ENCODE data around the gene GNG7. TPM values are rescaled to one million over a fixed set of nuclear protein-coding genes. Genes with fewer than 3 reads are reported as not detected.
"Not testable (repeated sequence)": the region's sequence is repeated elsewhere in the genome, so short reads cannot be mapped to it uniquely, and the experiment has no call there.

The GNG7 gene
- total RNA-seq, 2 donors from 2014 or later, result 8.7 to 22.9 TPM

- 87% methylated on average over 18 of the region's 18 CpGs for WGBS
- no peak for DNase-seq (ENCODE audit: low spot score)
- H3K27me3 ChIP-seq (replicated peaks; ENCODE audit: insufficient read depth), result no peaks in the 10 kb centered on the region
- H3K36me3 ChIP-seq, result no peaks in the 10 kb centered on the region
- H3K4me1 ChIP-seq (replicated peaks), result no peaks in the 10 kb centered on the region
- no peak overlapping the region for H3K27ac ChIP-seq
- H3K4me3 ChIP-seq, result no peak overlapping the region
- TF ChIP-seq, protein P1, sequence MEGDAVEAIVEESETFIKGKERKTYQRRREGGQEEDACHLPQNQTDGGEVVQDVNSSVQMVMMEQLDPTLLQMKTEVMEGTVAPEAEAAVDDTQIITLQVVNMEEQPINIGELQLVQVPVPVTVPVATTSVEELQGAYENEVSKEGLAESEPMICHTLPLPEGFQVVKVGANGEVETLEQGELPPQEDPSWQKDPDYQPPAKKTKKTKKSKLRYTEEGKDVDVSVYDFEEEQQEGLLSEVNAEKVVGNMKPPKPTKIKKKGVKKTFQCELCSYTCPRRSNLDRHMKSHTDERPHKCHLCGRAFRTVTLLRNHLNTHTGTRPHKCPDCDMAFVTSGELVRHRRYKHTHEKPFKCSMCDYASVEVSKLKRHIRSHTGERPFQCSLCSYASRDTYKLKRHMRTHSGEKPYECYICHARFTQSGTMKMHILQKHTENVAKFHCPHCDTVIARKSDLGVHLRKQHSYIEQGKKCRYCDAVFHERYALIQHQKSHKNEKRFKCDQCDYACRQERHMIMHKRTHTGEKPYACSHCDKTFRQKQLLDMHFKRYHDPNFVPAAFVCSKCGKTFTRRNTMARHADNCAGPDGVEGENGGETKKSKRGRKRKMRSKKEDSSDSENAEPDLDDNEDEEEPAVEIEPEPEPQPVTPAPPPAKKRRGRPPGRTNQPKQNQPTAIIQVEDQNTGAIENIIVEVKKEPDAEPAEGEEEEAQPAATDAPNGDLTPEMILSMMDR (IDR thresholded peaks at IDR 0.05), result no peak
- no peak for TF ChIP-seq POLR2A (IDR thresholded peaks at IDR 0.05)
- TF ChIP-seq POLR2AphosphoS5 (IDR thresholded peaks at IDR 0.05), result no peak
- H3K9me3 ChIP-seq, result no peaks in the 10 kb centered on the region
- intact Hi-C loops (cut with DNase I), result no loop called here
Observed at GRCh38 chr19:2612619-2613249, 89.8 kb downstream of the GNG7 start.

DNA sequence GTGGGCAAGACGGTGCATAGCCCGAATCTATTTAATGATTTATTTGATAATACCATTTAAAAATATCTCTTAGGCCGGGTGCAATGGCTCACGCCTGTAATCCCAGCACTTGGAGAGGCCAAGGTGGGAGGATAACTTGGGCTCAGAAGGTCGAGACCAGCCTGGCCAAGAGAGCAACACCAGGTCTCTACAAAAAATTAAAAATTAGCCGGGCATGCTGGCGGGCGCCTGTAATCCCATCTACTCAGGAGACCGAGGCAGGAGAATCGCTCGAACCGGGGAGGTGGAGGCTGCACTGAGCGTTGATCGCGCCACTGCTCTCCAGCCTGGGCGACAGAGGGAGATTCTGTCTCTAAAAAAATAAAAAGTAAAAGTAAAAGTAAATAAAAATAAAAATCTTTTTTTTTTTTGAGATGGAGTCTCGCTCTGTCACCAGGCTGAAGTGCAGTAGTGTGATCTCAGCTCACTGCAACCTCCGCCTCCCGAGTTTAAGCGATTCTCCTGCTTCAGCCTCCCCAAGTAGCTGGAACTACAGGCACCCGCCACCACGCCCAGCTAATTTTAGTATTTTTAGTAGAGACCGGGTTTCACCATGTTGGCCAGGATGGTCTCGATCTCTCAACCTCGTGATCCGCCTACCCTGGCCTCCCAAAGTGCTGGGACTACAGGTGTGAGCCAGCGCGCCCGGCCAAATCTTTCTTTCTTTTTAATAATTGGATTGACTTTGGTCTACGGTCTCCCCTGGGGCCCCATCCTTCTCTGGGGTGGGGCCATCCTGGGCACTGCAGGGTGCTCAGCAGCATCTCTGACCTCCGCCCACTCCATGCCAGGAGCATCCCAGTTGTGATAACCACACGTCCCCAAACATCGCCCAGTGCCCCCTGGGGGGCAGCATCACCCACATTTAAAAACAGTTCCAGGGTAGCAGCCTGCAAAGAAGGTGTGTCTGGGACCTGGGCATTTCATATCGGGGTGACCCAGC lies 90.7 kb downstream of the GNG7 start:
- peak overlapping the region in 1 of 2 donors; percentile 28 for H3K4me3 ChIP-seq

GRCh38 chr19:2610637-2611482 lies 91.6 kb downstream of the GNG7 start:
- peak overlapping the region; percentile 77 to 83 for H3K27ac ChIP-seq
- DNase-seq (ENCODE audit: low spot score), result peak; percentile 91
- H3K36me3 ChIP-seq, result no peaks in the 10 kb centered on the region
- H3K9me3 ChIP-seq, result no peaks in the 10 kb centered on the region
- H3K4me3 ChIP-seq, result peak overlapping the region; percentile 28 to 41
- H3K4me1 ChIP-seq (replicated peaks), result no peaks in the 10 kb centered on the region
- H3K27me3 ChIP-seq (replicated peaks; ENCODE audit: insufficient read depth), result no peaks in the 10 kb centered on the region
- peak; percentile 16 for TF ChIP-seq POLR2A (IDR thresholded peaks at IDR 0.05)
- TF ChIP-seq, protein P1 (IDR thresholded peaks at IDR 0.05), result peak; percentile 92 to 99 (median 98)
- TF ChIP-seq POLR2AphosphoS5 (IDR thresholded peaks at IDR 0.05), result peak; percentile 76
- intact Hi-C loops (cut with DNase I), result loop anchor here (1.0 kb wide), 2 partner anchors 33 to 137 kb away; no protein-coding TSS in a partner anchor
- 9% methylated on average over 46 of the region's 46 CpGs for WGBS

More for the DNA sequence above, 90.7 kb downstream of the GNG7 start:
- Histone ChIP-seq H3K27ac (peak overlapping the region in 1 of 2 donors; percentile 77), H3K27me3 (replicated peaks; ENCODE audit: insufficient read depth) (no peaks in the 10 kb centered on the region), H3K4me1 (replicated peaks) (no peaks in the 10 kb centered on the region), H3K36me3 (no peaks in the 10 kb centered on the region), H3K9me3 (no peaks in the 10 kb centered on the region)
- no peak for DNase-seq (ENCODE audit: low spot score)
- intact Hi-C loops (cut with DNase I), result loop anchor here (1.0 kb wide), 2 partner anchors 33 to 137 kb away; no protein-coding TSS in a partner anchor
- no peak for TF ChIP-seq POLR2AphosphoS5 (IDR thresholded peaks at IDR 0.05)
- TF ChIP-seq, protein P1 (IDR thresholded peaks at IDR 0.05), result no peak
- TF ChIP-seq POLR2A (IDR thresholded peaks at IDR 0.05), result no peak
- WGBS, result 71% methylated on average over 34 of the region's 34 CpGs

DNA sequence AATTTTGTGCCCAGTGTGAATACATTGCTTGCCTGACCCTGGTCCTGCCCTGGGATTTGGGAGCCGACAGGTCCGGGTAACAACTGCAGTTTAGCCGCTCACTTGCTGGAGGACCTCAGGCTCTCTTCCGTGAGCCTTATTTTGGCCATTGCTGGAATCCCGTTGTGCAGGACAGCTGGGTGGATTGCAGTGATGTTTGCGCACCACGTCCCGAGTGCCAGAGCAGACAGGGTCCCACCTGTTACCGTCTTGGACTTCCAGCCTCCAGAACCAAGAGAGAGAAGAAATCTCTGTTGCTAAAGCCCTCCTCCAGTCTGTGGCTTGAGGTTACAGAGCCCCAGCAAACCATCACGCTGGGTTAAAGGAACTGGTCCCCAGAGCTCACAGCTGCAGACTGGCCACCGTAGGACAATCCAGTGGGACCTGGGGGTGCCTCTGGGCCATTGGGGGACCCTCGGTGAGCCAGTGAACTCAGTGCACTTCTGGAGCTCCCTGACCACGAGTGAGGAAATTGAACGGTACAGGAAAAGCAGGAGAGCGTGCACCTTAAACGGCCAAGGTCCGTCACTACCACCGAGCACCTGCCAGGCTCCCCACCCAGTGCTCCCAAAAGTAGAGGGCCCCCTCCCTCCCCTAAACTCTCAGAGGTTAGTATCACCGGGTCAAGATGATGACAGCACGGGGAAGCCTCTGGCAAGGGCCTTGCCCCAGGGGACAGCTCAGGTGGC lies 92.9 kb downstream of the GNG7 start:
- WGBS, result 84% methylated on average over 20 of the region's 20 CpGs
- TF ChIP-seq, protein P1 (IDR thresholded peaks at IDR 0.05), result no peak
- TF ChIP-seq POLR2A (IDR thresholded peaks at IDR 0.05), result no peak
- TF ChIP-seq POLR2AphosphoS5 (IDR thresholded peaks at IDR 0.05), result no peak
- intact Hi-C loops (cut with DNase I), result no loop called here
- H3K36me3 ChIP-seq, result no peaks in the 10 kb centered on the region
- no peaks in the 10 kb centered on the region for H3K9me3 ChIP-seq
- H3K27ac ChIP-seq, result no peak overlapping the region
- no peak overlapping the region for H3K4me3 ChIP-seq
- DNase-seq (ENCODE audit: low spot score), result no peak
- no peaks in the 10 kb centered on the region for H3K4me1 ChIP-seq (replicated peaks)
- no peaks in the 10 kb centered on the region for H3K27me3 ChIP-seq (replicated peaks; ENCODE audit: insufficient read depth)

DNA sequence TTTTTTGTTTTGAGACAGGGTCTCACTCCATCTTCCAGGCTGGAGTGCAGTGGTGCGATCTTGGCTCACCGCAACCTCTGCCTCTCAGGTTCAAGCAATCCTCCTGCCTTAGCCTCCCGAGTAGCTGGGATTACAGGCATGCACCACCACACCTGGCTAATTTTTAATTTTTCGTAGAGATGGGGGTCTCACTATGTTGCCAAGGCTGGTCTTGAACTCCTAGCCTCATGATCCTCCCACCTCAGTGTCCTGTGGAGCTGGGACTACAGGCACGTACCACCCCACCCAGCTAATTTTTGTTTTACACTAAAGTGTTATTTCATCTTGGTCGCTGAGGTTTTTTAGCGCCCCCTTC lies 93.5 kb downstream of the GNG7 start:
- 92% methylated on average over 7 of the region's 7 CpGs for WGBS
- intact Hi-C loops (cut with DNase I); DNase-seq (ENCODE audit: low spot score); H3K27ac ChIP-seq; H3K9me3 ChIP-seq; H3K4me3 ChIP-seq; H3K4me1 ChIP-seq (replicated peaks); H3K27me3 ChIP-seq (replicated peaks; ENCODE audit: insufficient read depth); H3K36me3 ChIP-seq: not testable (repeated sequence)
